Stomach (tissue), 4 donors: Measurements from ENCODE around the gene RSRC1.

Source experiments
- EP300 ChIP-seq: sonication (generic); formaldehyde crosslinking; IDR thresholded peaks from one replicate; pipeline ENCODE4 v1.6.1; 2017; ENCODE audit warnings: antibody characterized with exemption
- POLR2A ChIP-seq, 4 donors: fragments of 450-650 bp; IDR thresholded peaks; one replicate each; pipeline ENCODE4 v1.6.1; 2016; ENCODE audit warnings: antibody characterized with exemption in 4 of 4, control low read depth in 2 of 4, mild to moderate bottlenecking in 1 of 4, moderate library complexity in 1 of 4
- POLR2AphosphoS5 ChIP-seq, 3 donors: sonication (generic); formaldehyde crosslinking; IDR thresholded peaks; one replicate each; pipeline ENCODE4 v1.6.1; 2016; ENCODE audit warnings: antibody characterized with exemption in 3 of 3
- TF ChIP-seq, protein P1 (sequence below), 7 experiments: fragments of 450-650 bp in 4 of 7; fragments of 200-600 bp in 3 of 7; sonication (generic) in 3 of 7; IDR thresholded peaks; one replicate each; pipeline ENCODE4 v1.5.1; 2016 to 2019; ENCODE audit warnings: antibody characterized with exemption in 7 of 7, control low read depth in 2 of 7, mild to moderate bottlenecking in 1 of 7

DNA sequence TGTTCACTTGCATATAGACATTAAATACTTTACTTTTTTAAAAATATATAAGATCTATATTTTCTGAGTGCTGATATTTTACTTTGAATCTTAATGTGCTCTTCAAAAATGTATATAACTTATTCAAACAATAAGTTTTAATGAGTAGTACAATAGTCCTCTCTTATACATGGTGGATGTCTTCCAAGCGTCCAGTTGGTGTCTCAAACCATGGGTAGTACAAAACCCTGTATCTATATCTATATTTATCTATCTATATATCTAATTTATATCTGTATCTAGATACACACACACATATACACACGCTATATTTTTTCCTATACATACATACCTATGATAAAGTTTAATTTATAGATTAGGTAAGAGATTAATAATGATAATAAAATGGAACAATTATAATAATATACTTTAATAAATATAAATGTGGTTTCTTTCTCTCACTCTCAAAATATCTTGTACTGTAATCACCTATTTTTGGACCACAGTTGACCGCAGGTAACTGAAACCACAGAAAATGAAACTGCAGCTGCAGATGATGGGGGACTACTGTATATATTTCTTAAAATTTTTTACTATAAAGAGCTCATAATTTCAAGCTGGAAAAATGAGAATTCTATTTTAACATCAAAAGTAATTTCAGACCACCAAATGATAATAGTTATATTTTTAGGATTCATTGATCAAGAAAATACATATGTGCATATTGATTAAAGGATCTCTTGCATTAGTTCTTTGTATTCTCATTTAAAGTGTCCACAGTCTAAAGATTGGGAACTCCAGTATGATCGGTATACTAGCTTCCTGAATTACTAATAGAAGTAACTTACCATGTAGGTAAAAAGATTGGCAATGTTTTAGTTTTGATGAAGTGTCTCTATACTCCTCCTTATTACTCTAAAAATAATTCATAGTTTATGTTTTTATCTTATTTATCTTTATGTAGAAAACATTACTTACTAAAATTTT is 246.0 kb downstream of the RSRC1 start:
- TF ChIP-seq, protein P1, sequence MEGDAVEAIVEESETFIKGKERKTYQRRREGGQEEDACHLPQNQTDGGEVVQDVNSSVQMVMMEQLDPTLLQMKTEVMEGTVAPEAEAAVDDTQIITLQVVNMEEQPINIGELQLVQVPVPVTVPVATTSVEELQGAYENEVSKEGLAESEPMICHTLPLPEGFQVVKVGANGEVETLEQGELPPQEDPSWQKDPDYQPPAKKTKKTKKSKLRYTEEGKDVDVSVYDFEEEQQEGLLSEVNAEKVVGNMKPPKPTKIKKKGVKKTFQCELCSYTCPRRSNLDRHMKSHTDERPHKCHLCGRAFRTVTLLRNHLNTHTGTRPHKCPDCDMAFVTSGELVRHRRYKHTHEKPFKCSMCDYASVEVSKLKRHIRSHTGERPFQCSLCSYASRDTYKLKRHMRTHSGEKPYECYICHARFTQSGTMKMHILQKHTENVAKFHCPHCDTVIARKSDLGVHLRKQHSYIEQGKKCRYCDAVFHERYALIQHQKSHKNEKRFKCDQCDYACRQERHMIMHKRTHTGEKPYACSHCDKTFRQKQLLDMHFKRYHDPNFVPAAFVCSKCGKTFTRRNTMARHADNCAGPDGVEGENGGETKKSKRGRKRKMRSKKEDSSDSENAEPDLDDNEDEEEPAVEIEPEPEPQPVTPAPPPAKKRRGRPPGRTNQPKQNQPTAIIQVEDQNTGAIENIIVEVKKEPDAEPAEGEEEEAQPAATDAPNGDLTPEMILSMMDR (IDR thresholded peaks at IDR 0.05), result no peak
- TF ChIP-seq POLR2A (IDR thresholded peaks at IDR 0.05) (no peak), POLR2AphosphoS5 (IDR thresholded peaks at IDR 0.05) (no peak), EP300 (no peak)
